ENCODE measurements around the gene SLC39A13. TPM values are rescaled to one million over a fixed set of nuclear protein-coding genes. Genes with fewer than 3 reads are reported as not detected.

The SLC39A13 gene
- total and polyA plus RNA-seq, 5 donors = 41.7 to 61.6 (median 45.0) TPM

DNA sequence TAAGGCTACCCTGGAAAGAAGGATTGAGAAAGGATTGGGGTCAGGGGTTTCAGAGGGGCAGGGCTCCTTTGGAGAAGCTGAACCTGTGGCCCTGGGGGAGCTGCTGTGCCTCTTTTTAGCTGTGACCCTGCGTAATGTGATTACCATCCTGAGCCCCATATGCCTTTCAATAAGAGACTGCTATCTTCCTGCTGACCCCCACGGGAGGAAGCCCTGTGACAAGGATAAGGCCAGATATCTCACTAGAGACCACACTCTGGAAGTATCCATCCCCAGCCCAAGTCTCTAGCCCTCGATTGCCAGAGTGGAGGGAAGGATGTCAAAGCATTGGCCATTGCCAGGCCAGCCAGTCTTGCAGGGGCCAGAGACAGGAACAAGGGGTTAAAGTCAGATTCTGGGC is 4.8 kb upstream of the SLC39A13 start:
- H3K27ac ChIP-seq (ENCODE audit: low read length) = no peak overlapping the region
- WGBS = 45% methylated on average over 3 of the region's 3 CpGs
- peaks cover 9% of the 10 kb centered on the region for H3K4me1 ChIP-seq (ENCODE audit: control insufficient read depth, insufficient read depth, low read length)
- DNase-seq = no peak
- intact Hi-C loops (cut with DNase I) = no loop called here
- no peak overlapping the region for H3K4me3 ChIP-seq (ENCODE audit: low read length)
- H3K27me3 ChIP-seq (ENCODE audit: control insufficient read depth, insufficient read depth) = no peaks in the 10 kb centered on the region
- ATAC-seq = no peak
- H3K9me3 ChIP-seq (ENCODE audit: control insufficient read depth, low read length) = no peaks in the 10 kb centered on the region

GRCh38 chr11:47406896-47407745 is 1.3 kb upstream of the SLC39A13 start:
- Histone ChIP-seq H3K4me3 (ENCODE audit: low read length) (peak overlapping the region; percentile 78), H3K27me3 (ENCODE audit: control insufficient read depth, insufficient read depth) (no peaks in the 10 kb centered on the region), H3K9me3 (ENCODE audit: control insufficient read depth, low read length) (no peaks in the 10 kb centered on the region), H3K4me1 (ENCODE audit: control insufficient read depth, insufficient read depth, low read length) (peaks cover 8% of the 10 kb centered on the region), H3K27ac (ENCODE audit: low read length) (peak overlapping the region; percentile 100)
- intact Hi-C loops (cut with DNase I) = loop anchor here in 1 of 4 donors (5.0 kb wide), 1 partner anchor 35 kb away; no protein-coding TSS in a partner anchor
- DNase-seq = peak in 2 of 3 donors; percentile 54 to 58
- ATAC-seq = no peak
- 50% methylated on average over 12 of the region's 12 CpGs for WGBS

GRCh38 chr11:47408598-47409439 is 429 bp downstream of the SLC39A13 start:
- no peaks in the 10 kb centered on the region for H3K9me3 ChIP-seq (ENCODE audit: control insufficient read depth, low read length)
- H3K27me3 ChIP-seq (ENCODE audit: control insufficient read depth, insufficient read depth) = no peaks in the 10 kb centered on the region
- peak; percentile 6 to 15 for ATAC-seq
- peak in 2 of 3 donors; percentile 72 to 77 for DNase-seq
- intact Hi-C loops (cut with DNase I) = loop anchor here in 1 of 4 donors (5.0 kb wide), 1 partner anchor 37 kb away; no protein-coding TSS in a partner anchor
- H3K4me3 ChIP-seq (ENCODE audit: low read length) = peak overlapping the region; percentile 78
- 4% methylated on average over 50 of the region's 50 CpGs for WGBS
- peaks cover 8% of the 10 kb centered on the region for H3K4me1 ChIP-seq (ENCODE audit: control insufficient read depth, insufficient read depth, low read length)
- peak overlapping the region; percentile 85 for H3K27ac ChIP-seq (ENCODE audit: low read length)

GRCh38 chr11:47409440-47410369 is 1.3 kb downstream of the SLC39A13 start:
- whole genome bisulfite sequencing = 70% methylated on average over 31 of the region's 31 CpGs
- no peaks in the 10 kb centered on the region for H3K9me3 ChIP-seq (ENCODE audit: control insufficient read depth, low read length)
- intact Hi-C loops (cut with DNase I) = loop anchor here in 1 of 4 donors (5.0 kb wide), 1 partner anchor 37 kb away; no protein-coding TSS in a partner anchor
- peak overlapping the region; percentile 85 for H3K27ac ChIP-seq (ENCODE audit: low read length)
- ATAC-seq = no peak
- peaks cover 8% of the 10 kb centered on the region for H3K4me1 ChIP-seq (ENCODE audit: control insufficient read depth, insufficient read depth, low read length)
- no peaks in the 10 kb centered on the region for H3K27me3 ChIP-seq (ENCODE audit: control insufficient read depth, insufficient read depth)
- peak in 2 of 3 donors; percentile 67 to 68 for DNase-seq
- peak overlapping the region; percentile 78 for H3K4me3 ChIP-seq (ENCODE audit: low read length)

GRCh38 chr11:47410370-47411264 is 2.2 kb downstream of the SLC39A13 start:
- Histone ChIP-seq H3K4me1 (ENCODE audit: control insufficient read depth, insufficient read depth, low read length) (peaks cover 8% of the 10 kb centered on the region), H3K4me3 (ENCODE audit: low read length) (no peak overlapping the region), H3K27ac (ENCODE audit: low read length) (no peak overlapping the region), H3K9me3 (ENCODE audit: control insufficient read depth, low read length) (no peaks in the 10 kb centered on the region), H3K27me3 (ENCODE audit: control insufficient read depth, insufficient read depth) (no peaks in the 10 kb centered on the region)
- ATAC-seq (no peak), DNase-seq (no peak)
- intact Hi-C loops (cut with DNase I) = no loop called here
- WGBS = 75% methylated on average over 12 of the region's 12 CpGs

DNA sequence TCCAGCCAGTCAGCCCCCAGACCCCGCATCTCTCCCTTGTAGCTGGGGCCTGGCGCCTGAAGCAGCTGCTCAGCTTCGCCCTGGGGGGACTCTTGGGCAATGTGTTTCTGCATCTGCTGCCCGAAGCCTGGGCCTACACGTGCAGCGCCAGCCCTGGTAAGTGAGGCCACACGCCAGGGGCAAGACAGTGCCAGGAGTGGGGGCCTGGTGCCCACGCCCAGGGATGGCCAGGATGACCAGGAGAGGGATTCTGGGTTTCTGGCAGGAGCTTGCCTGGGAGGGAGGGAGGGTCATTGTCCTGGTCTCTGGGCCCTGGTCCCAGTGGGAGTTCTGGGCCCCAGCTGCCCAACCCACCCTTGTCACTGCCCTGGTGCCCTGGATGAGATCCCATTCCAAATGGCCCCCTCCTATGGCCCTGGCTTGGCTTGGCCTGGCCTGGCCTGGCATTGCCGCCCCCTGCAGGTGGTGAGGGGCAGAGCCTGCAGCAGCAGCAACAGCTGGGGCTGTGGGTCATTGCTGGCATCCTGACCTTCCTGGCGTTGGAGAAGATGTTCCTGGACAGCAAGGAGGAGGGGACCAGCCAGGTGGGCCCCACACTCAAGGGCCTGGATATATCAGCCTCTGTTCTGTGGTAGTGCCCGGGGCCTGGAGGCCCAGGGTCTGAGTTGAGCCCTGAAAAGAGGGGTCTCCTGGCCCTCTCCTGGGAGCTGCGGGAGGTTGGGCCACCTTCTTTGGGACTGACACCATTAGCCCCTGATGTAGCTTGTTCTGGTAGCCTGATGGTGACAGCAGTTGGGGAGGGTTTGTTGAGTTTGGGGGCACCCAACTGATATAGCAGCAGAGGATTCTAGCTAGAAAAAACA is 3.7 kb downstream of the SLC39A13 start:
- intact Hi-C loops (cut with DNase I) = no loop called here
- H3K4me1 ChIP-seq (ENCODE audit: control insufficient read depth, insufficient read depth, low read length) = peaks cover 16% of the 10 kb centered on the region
- H3K9me3 ChIP-seq (ENCODE audit: control insufficient read depth, low read length) = no peaks in the 10 kb centered on the region
- no peak overlapping the region for H3K27ac ChIP-seq (ENCODE audit: low read length)
- DNase-seq (peak in 2 of 3 donors; percentile 81 to 86), ATAC-seq (no peak)
- WGBS = 76% methylated on average over 12 of the region's 12 CpGs
- H3K4me3 ChIP-seq (ENCODE audit: low read length) = no peak overlapping the region
- no peaks in the 10 kb centered on the region for H3K27me3 ChIP-seq (ENCODE audit: control insufficient read depth, insufficient read depth)

GRCh38 chr11:47413351-47413750 is 5.0 kb downstream of the SLC39A13 start:
- Histone ChIP-seq H3K4me1 (ENCODE audit: control insufficient read depth, insufficient read depth, low read length) (peaks cover 10% of the 10 kb centered on the region), H3K27ac (ENCODE audit: low read length) (no peak overlapping the region), H3K27me3 (ENCODE audit: control insufficient read depth, insufficient read depth) (no peaks in the 10 kb centered on the region), H3K4me3 (ENCODE audit: low read length) (no peak overlapping the region), H3K9me3 (ENCODE audit: control insufficient read depth, low read length) (no peaks in the 10 kb centered on the region)
- intact Hi-C loops (cut with DNase I) = no loop called here
- ATAC-seq (no peak), DNase-seq (peak in 2 of 3 donors; percentile 41 to 59)
- WGBS = 94% methylated on average over 13 of the region's 13 CpGs

- no peak for DNase-seq
- peaks cover 10% of the 10 kb centered on the region for H3K4me1 ChIP-seq (ENCODE audit: control insufficient read depth, insufficient read depth, low read length)
- WGBS = 69% methylated on average over 16 of the region's 16 CpGs
- no peak overlapping the region for H3K4me3 ChIP-seq (ENCODE audit: low read length)
- intact Hi-C loops (cut with DNase I) = no loop called here
- no peaks in the 10 kb centered on the region for H3K27me3 ChIP-seq (ENCODE audit: control insufficient read depth, insufficient read depth)
- H3K9me3 ChIP-seq (ENCODE audit: control insufficient read depth, low read length) = no peaks in the 10 kb centered on the region
- no peak for ATAC-seq
- H3K27ac ChIP-seq (ENCODE audit: low read length) = no peak overlapping the region
Observed at GRCh38 chr11:47413908-47414684, 5.7 kb downstream of the SLC39A13 start.

Measured in right cardiac atrium (tissue), 5 donors.